Right forelimb (tissue), 1 donor: ENCODE measurements around the gene TMEM176A.

Experiments
- DNase-seq: peaks from one replicate; pipeline ENCODE4 v3.0.0-alpha.2; 2018

Gene TMEM176A

GRCh38 chr7:150849204-150849775, 48.7 kb downstream of the TMEM176A start:
- no peak for DNase-seq

DNA sequence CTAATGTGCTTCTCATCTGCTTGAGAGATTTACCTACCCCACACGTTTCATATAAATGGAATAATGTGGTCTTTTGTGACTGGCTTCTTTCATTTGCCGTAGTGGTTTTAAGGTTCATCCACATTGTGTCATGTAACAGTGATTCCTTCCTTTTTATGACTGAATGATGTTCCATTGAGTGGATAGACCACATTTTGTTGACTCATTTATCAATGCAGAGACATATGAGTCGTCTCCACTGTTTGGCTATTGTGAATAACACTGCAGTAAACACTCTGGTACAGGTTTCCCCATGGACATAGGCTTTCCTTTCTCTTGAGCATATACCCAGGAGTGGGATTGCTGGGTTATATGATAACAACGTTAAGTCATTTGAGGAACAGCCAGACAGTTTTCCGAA, 49.7 kb downstream of the TMEM176A start:
- no peak for DNase-seq

DNA sequence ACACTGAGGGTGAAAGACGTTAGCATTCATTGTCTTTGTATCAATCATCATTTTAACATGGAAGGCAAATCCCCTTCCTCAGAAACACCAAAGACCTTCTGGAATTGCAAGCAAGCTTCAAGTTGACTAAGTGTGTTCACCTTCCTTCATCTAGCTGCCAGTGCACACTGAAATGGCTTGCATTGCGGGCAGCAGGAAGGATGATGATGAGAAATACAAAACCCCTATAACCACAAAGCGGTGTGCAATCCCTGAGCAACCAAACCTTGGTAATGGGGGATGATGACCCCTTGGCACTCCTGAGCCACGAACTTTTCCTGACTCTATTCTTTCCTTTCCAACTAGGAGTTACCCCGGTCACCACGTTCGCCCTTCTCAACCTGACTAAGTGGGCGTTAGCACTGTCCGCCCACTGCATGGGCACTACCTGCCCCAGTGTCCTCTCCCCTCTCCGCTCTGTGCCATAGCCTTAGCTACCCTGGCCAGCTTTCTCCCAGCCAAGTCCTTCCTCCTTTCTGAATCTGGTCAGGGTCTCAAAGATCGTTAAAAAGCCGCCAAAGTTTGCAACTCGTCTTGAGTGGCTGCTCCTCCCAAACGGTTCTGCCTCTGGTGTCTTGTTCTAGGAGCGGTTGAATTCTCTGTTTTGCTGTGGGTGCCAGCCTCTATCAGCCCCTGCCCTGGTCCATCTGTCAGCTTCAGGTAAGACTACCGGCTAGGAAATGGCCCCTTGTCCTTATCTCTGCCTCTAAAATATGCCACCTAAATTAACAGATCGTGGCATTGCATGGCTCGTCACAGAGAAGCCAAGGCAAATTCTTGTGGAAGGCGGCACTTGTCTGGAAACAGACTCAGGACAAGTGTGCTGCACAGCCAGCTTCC, 51.2 kb downstream of the TMEM176A start:
- DNase-seq, result no peak

DNA sequence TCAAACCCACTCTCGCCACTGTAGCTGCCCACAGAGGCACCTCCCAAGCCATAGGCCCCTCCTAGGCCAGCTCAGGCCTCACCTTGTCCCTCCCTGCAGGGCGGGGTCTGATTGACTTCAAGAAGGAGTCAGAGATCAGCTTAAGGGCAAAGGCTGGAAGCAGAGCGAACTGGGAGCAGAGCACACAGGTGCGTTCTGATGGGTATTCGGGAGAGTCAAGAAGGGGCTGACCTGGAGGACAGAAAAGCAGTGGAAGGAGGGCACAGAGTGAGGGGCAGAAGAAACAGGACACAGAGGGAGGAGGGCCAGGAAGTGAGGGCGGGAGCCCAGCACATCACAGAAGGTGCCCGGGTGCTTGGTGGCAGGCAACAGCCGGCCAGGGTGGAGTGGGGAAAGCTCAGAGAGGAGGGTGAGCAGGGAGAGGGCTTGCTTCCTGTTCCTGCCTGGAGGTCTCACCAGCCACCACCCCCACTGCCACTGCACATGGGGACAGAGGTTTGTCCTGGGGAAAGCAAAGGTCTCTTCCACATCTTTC, 51.9 kb downstream of the TMEM176A start, which contains the start of gene AOC1:
AOC1 (plus strand) TSS at position 147 of the 535 bp plus-strand sequence. CDS start 3,954 bp downstream, outside the sequence.
- no peak for DNase-seq

DNA sequence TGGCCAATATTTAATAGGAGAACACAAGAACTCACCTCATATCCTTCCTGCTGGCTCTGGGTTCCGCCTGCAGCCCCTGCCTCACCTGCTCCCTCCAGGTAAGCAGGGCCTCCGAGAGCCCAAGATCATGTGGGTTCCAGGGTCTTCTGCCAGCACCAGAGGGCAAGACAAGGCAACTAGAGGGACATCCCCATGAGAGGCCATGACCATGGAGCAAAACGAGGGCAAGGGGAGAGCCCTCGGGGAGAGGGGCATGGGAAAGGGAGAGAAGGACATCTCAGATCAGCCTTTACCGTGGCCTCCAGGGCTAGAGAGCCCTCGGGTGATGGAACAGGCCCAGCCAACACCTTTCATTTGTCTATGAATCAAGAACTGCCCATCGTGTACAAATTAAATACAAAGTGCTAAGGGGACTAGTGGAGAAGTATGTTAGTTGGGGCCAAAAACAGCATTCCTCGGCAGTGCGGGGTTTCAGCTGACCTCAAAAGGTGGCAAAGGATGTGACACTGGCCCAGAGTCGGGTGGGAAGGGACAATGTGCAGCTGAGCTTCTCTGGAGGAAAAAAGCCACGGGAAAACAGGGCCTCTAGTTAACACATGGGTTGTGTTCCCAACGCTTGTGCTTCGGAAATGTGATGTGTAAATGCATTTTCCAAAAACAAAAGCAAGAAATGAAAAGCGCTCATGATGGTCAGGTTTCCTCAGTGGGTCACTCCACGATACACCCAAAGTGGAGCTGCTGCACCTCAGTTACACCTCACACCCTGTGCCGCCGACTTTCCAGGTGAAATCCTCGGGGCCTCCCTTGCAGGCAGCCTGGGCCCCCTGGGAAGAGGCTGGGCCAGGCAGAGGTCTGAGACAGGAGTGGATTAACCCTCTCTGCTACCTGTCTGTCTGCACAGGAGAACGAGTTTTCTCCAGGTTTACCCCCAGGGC, 53.8 kb downstream of the TMEM176A start:
- DNase-seq, result no peak
